Panc1 (cell line): ENCODE results near the gene SNX2. TPM values are rescaled to one million over a fixed set of nuclear protein-coding genes. Genes with fewer than 3 reads are reported as not detected.

Experiments used
- ATAC-seq: fragments of 200-7000 bp; cut with Tn5 transposase; 2 replicates; pipeline ENCODE4 v1.9.1; 2020; ENCODE audit warnings: mild to moderate bottlenecking, moderate library complexity
- BruUV-seq: library from RNA; stranded (reverse); fragments of 400-500 nt; replicated peaks from 2 replicates; lab custom pipeline; 2021; lab: Mats Ljungman, UMichigan
- CTCF ChIA-PET: fragments of 300-600 bp; sonication (Branson Sonifier 250); formaldehyde crosslinking; loops from one replicate; lab custom pipeline; 2022; ENCODE audit warnings: antibody characterized with exemption; lab: Charles Lee
- POLR2A ChIA-PET: fragments of 300-600 bp; sonication (Branson Sonifier 250); formaldehyde crosslinking; loops from one replicate; lab custom pipeline; 2022; ENCODE audit warnings: antibody characterized with exemption; lab: Charles Lee
- DNase-seq: peaks from one replicate; pipeline ENCODE4 v3.0.0-alpha.2; 2010; ENCODE audit warnings: low read depth, low spot score
- H3K27ac ChIP-seq: 2 replicates; pipeline ENCODE4 v1.5.1; 2011; ENCODE audit warnings: mild to moderate bottlenecking, low read length, inconsistent platforms
- H3K27me3 ChIP-seq: fragments of 200-500 bp; sonication (Bioruptor generic); 2 replicates; pipeline ENCODE4 v1.6.0; 2014; ENCODE audit warnings: low read length, inconsistent platforms; ENCODE audit not compliant: control insufficient read depth, insufficient read depth
- H3K36me3 ChIP-seq: fragments of 200-500 bp; sonication (Bioruptor generic); 2 replicates; pipeline ENCODE4 v1.5.1; 2014; ENCODE audit warnings: inconsistent platforms, mild to moderate bottlenecking, low read length, moderate library complexity; ENCODE audit not compliant: control insufficient read depth, insufficient read depth
- H3K4me1 ChIP-seq: 2 replicates; pipeline ENCODE4 v1.5.1; 2011; ENCODE audit warnings: inconsistent platforms, mild to moderate bottlenecking, low read length, moderate library complexity; ENCODE audit not compliant: control insufficient read depth, insufficient read depth
- H3K4me3 ChIP-seq, 2 experiments: 2 replicates each; pipeline ENCODE4 v1.5.1; 2011 to 2012; ENCODE audit warnings: low read depth in 2 of 2, low read length in 2 of 2, mild to moderate bottlenecking in 2 of 2, inconsistent platforms in 1 of 2, moderate library complexity in 1 of 2
- H3K9me3 ChIP-seq: fragments of 200-500 bp; sonication (Bioruptor generic); 2 replicates; pipeline ENCODE4 v1.5.1; 2014; ENCODE audit warnings: low read depth, mild to moderate bottlenecking, inconsistent platforms, low read length, moderate library complexity; ENCODE audit not compliant: control insufficient read depth, insufficient read depth
- CTCF ChIP-seq: fragments of 450-650 bp; IDR thresholded peaks from 2 replicates; pipeline ENCODE4 v1.5.1; 2017; ENCODE audit warnings: mild to moderate bottlenecking
- POLR2AphosphoS5 ChIP-seq: IDR thresholded peaks from 2 replicates; pipeline ENCODE4 v1.6.1; 2012; ENCODE audit warnings: mild to moderate bottlenecking, low read depth, low read length, moderate library complexity
- REST ChIP-seq, 2 experiments: IDR thresholded peaks; 2 replicates each; pipeline ENCODE4 v1.6.1; 2011 to 2012; ENCODE audit warnings: low read depth in 2 of 2, control low read depth in 1 of 2, low read length in 1 of 2, mild to moderate bottlenecking in 1 of 2, moderate library complexity in 1 of 2; ENCODE audit not compliant: insufficient read depth in 1 of 2
- SIN3A ChIP-seq: IDR thresholded peaks from 2 replicates; pipeline ENCODE4 v1.6.1; 2012; ENCODE audit warnings: low read depth, mild to moderate bottlenecking, low read length, moderate library complexity, borderline replicate concordance; ENCODE audit not compliant: insufficient read depth
- TCF7L2 ChIP-seq: IDR thresholded peaks from 2 replicates; pipeline ENCODE4 v1.6.1; 2011; ENCODE audit warnings: mild to moderate bottlenecking, low read depth, low read length, inconsistent platforms
- in situ Hi-C: cut with HindIII; loops from 2 replicates; pipeline ENCODE4 v1.10.0; 2016; ENCODE audit warnings: low sequenced_read_pairs, low pct_unique_long_range_greater_than_20kb
- intact Hi-C: fragments of 100-400 bp; cut with micrococcal nuclease; formaldehyde crosslinking; loops from one replicate; pipeline ENCODE4 v1.10.0; 2022; ENCODE audit not compliant: unreplicated experiment
- total RNA-seq: library from RNA; stranded (reverse); gene quantifications from one replicate; pipeline ENCODE4 v1.2.1, GENCODE V29; 2021; ENCODE audit not compliant: unreplicated experiment

The SNX2 gene
- total RNA-seq, 1 experiment from 2014 or later: 66.8 TPM

- TF ChIP-seq CTCF: no peak
- no peak for TF ChIP-seq SIN3A
- no peak for TF ChIP-seq REST (IDR thresholded peaks at IDR 0.05; ENCODE audit: insufficient read depth in 1 of 2, low read depth in 2 of 2, low read length in 1 of 2)
- TF ChIP-seq TCF7L2: no peak
- TF ChIP-seq POLR2AphosphoS5: no peak
- Histone ChIP-seq H3K36me3 (no peaks in the 10 kb centered on the region), H3K9me3 (0 out of 2 replicates have a peak, but pooled peaks cover 4% of the 10 kb centered on the region), H3K4me3 (no peak overlapping the region), H3K27ac (no peak overlapping the region), H3K4me1 (no peaks in the 10 kb centered on the region; the same call in 1 of the 2 replicates), H3K27me3 (no peaks in the 10 kb centered on the region)
- intact Hi-C loops (no loop called here), in situ Hi-C loops (no loop called here)
- POLR2A ChIA-PET: interaction anchor here (0.7 kb wide), 1 partner anchor 829 kb away, joined by 3 read pairs; the partner anchor contains the start of gene SRFBP1
- BruUV-seq: no TSS peak
- ATAC-seq (no peak), DNase-seq (no peak)
- CTCF ChIA-PET: no interaction called here
These were observed 15.6 kb downstream of the SNX2 start for GRCh38 chr5:122790354-122791103.

GRCh38 chr5:122805481-122805880 lies 30.6 kb downstream of the SNX2 start:
- ATAC-seq: no peak
- in situ Hi-C loops: no loop called here
- ChIA-PET CTCF (no interaction called here), POLR2A (no interaction called here)
- Histone ChIP-seq H3K27me3 (no peaks in the 10 kb centered on the region), H3K4me1 (no peaks in the 10 kb centered on the region), H3K27ac (no peak overlapping the region), H3K4me3 (no peak overlapping the region), H3K36me3 (peaks cover 5% of the 10 kb centered on the region; the same call in 1 of the 2 replicates), H3K9me3 (no peaks in the 10 kb centered on the region)
- TF ChIP-seq CTCF: no peak
- TF ChIP-seq SIN3A: no peak
- no peak for TF ChIP-seq POLR2AphosphoS5
- TF ChIP-seq REST (IDR thresholded peaks at IDR 0.05; ENCODE audit: insufficient read depth in 1 of 2, low read depth in 2 of 2, low read length in 1 of 2): no peak
- TF ChIP-seq TCF7L2: no peak
- DNase-seq: no peak
- intact Hi-C loops: no loop called here
- no TSS peak for BruUV-seq
